Measurements from ENCODE around the gene PTPRO. TPM values are rescaled to one million over a fixed set of nuclear protein-coding genes. Genes with fewer than 3 reads are reported as not detected.

Gene PTPRO
- total RNA-seq, 4 donors from 2014 or later = 1.2 to 4.1 (median 2.1) TPM

DNA sequence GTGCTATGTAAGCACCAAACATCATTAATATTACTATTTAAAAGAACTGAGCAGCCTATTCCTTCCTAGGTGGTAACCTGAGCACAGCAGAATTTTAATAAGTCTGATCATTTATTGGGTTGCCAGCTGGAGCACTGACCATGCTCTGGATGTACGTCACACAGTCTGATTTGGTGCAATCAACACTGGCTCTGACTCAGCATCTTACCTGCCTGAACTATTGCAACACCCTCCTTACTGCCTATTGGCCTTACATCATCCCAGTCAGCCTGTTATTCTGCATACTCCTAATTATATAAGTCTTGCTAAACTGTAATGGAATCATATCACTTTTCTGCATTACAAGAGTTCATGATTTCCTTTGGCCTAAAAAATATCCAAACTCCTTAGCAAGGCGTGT is 149.7 kb downstream of the PTPRO start:
- no peak for TF ChIP-seq POLR2A (IDR thresholded peaks at IDR 0.05)
- TF ChIP-seq, protein P1, sequence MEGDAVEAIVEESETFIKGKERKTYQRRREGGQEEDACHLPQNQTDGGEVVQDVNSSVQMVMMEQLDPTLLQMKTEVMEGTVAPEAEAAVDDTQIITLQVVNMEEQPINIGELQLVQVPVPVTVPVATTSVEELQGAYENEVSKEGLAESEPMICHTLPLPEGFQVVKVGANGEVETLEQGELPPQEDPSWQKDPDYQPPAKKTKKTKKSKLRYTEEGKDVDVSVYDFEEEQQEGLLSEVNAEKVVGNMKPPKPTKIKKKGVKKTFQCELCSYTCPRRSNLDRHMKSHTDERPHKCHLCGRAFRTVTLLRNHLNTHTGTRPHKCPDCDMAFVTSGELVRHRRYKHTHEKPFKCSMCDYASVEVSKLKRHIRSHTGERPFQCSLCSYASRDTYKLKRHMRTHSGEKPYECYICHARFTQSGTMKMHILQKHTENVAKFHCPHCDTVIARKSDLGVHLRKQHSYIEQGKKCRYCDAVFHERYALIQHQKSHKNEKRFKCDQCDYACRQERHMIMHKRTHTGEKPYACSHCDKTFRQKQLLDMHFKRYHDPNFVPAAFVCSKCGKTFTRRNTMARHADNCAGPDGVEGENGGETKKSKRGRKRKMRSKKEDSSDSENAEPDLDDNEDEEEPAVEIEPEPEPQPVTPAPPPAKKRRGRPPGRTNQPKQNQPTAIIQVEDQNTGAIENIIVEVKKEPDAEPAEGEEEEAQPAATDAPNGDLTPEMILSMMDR (IDR thresholded peaks at IDR 0.05) = no peak
- DNase-seq = no peak
- Histone ChIP-seq H3K4me1 (no peaks in the 10 kb centered on the region), H3K36me3 (no peaks in the 10 kb centered on the region), H3K27ac (no peak overlapping the region), H3K27me3 (no peaks in the 10 kb centered on the region), H3K4me3 (no peak overlapping the region), H3K9me3 (no peaks in the 10 kb centered on the region)

- TF ChIP-seq, protein P1 (IDR thresholded peaks at IDR 0.05) = no peak
- no peak for TF ChIP-seq POLR2A (IDR thresholded peaks at IDR 0.05)
- H3K4me3 ChIP-seq = no peak overlapping the region
- H3K9me3 ChIP-seq = no peaks in the 10 kb centered on the region
- H3K4me1 ChIP-seq = no peaks in the 10 kb centered on the region
- no peak for DNase-seq
- no peaks in the 10 kb centered on the region for H3K27me3 ChIP-seq
- no peaks in the 10 kb centered on the region for H3K36me3 ChIP-seq
- H3K27ac ChIP-seq = no peak overlapping the region
These were observed 152.5 kb downstream of the PTPRO start for GRCh38 chr12:15474766-15475165.

DNA sequence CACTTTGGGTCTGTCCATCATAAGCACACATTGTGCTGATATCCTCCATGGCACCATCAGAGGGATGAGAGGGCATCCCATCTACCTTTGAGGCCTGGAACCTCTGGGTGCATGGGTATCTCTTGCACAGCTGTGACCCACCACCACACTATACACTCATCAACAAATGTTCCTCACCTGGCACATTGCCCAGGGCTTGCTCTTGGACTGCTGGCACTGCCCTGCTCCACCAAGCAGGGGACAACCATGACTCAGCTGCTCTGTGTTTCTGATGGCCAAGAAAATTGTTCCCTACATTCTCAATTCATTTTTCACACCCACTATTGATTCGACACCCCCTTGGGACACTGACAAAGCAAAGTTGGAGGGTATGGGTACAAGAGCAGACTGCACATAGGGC is 155.5 kb downstream of the PTPRO start:
- Histone ChIP-seq H3K4me1 (no peaks in the 10 kb centered on the region), H3K4me3 (no peak overlapping the region), H3K36me3 (no peaks in the 10 kb centered on the region), H3K9me3 (no peaks in the 10 kb centered on the region), H3K27me3 (no peaks in the 10 kb centered on the region), H3K27ac (no peak overlapping the region)
- no peak for TF ChIP-seq POLR2A (IDR thresholded peaks at IDR 0.05)
- TF ChIP-seq, protein P1 (IDR thresholded peaks at IDR 0.05) = no peak
- DNase-seq = no peak

- no peaks in the 10 kb centered on the region for H3K27me3 ChIP-seq
- no peaks in the 10 kb centered on the region for H3K36me3 ChIP-seq
- H3K27ac ChIP-seq = no peak overlapping the region
- no peaks in the 10 kb centered on the region for H3K4me1 ChIP-seq
- no peak for TF ChIP-seq POLR2A (IDR thresholded peaks at IDR 0.05)
- TF ChIP-seq, protein P1 (IDR thresholded peaks at IDR 0.05) = no peak
- no peak for DNase-seq
- no peak overlapping the region for H3K4me3 ChIP-seq
- H3K9me3 ChIP-seq = no peaks in the 10 kb centered on the region
These were observed 159.5 kb downstream of the PTPRO start for GRCh38 chr12:15481846-15482245.

- TF ChIP-seq POLR2A (IDR thresholded peaks at IDR 0.05) = no peak
- TF ChIP-seq, protein P1 (IDR thresholded peaks at IDR 0.05) = no peak
- H3K27me3 ChIP-seq = no peaks in the 10 kb centered on the region
- no peaks in the 10 kb centered on the region for H3K4me1 ChIP-seq
- DNase-seq = no peak
- no peak overlapping the region for H3K4me3 ChIP-seq
- no peak overlapping the region for H3K27ac ChIP-seq
- H3K9me3 ChIP-seq = no peaks in the 10 kb centered on the region
- no peaks in the 10 kb centered on the region for H3K36me3 ChIP-seq
These were observed 163.2 kb downstream of the PTPRO start for GRCh38 chr12:15485466-15485865.

GRCh38 chr12:15486859-15487258 is 164.6 kb downstream of the PTPRO start:
- Histone ChIP-seq H3K4me3 (no peak overlapping the region), H3K36me3 (no peaks in the 10 kb centered on the region), H3K27ac (no peak overlapping the region), H3K27me3 (no peaks in the 10 kb centered on the region), H3K4me1 (no peaks in the 10 kb centered on the region), H3K9me3 (no peaks in the 10 kb centered on the region)
- no peak for DNase-seq
- TF ChIP-seq POLR2A (IDR thresholded peaks at IDR 0.05) = no peak
- TF ChIP-seq, protein P1 (IDR thresholded peaks at IDR 0.05) = no peak

Data from Peyer's patch (tissue), 4 donors.